ENCODE results near the gene APBA3. TPM values are rescaled to one million over a fixed set of nuclear protein-coding genes. Genes with fewer than 3 reads are reported as not detected.
"Not testable (repeated sequence)": the region's sequence is repeated elsewhere in the genome, so short reads cannot be mapped to it uniquely, and the experiment has no call there.

The APBA3 gene
- total and polyA plus RNA-seq, 9 of the 15 experiments (the other 6 are each of a cell fraction or from before 2014, with no cell fraction given) = 0.10 to 29.5 (median 11.5) TPM

DNA sequence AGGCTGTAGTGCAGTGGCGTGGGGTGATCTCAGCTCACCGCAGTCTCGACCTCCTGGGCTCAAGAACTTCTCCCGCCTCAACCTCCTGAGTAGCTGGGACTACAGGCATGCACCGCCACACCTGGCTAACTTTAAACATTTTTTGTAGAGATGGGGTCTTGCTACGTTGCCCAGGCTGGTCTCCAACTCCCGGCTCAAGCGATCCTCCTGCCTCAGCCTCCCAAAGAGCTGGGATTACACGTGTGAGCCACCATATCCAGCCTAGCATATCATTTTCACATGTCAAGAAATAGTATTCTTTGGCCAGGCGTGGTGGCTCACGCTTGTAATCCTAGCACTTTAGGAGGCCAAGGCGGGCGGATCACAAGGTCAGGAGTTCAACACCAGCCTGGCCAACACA lies 3.2 kb downstream of the APBA3 start:
- FAIRE-seq; ATAC-seq; DNase-seq (ENCODE audit: extremely low read depth in 1 of 4, low spot score in 3 of 4); in situ Hi-C loops (cut with MboI); H3K4me2 ChIP-seq (ENCODE audit: insufficient read depth, low read length); H3K9me3 ChIP-seq (replicated peaks; ENCODE audit: control insufficient read depth, insufficient read depth, low read depth, low read length); H3K4me3 ChIP-seq; H3K27ac ChIP-seq (ENCODE audit: extremely low read depth, low read depth, low read length); H3K27me3 ChIP-seq (ENCODE audit: control insufficient read depth in 2 of 2, insufficient read depth in 2 of 2, low read length in 2 of 2); H4K20me1 ChIP-seq (replicated peaks; ENCODE audit: control insufficient read depth, insufficient read depth, low read length); CTCF ChIA-PET (ENCODE audit: low intra/inter-chr PET ratio); H3K9me1 ChIP-seq (ENCODE audit: control insufficient read depth, insufficient read depth, low read length); BruUV-seq (replicated peaks); H3K9ac ChIP-seq (ENCODE audit: insufficient read depth in 1 of 2, low read depth in 2 of 2, low read length in 2 of 2); intact Hi-C loops (cut with micrococcal nuclease); H2AFZ ChIP-seq (ENCODE audit: low read depth, low read length): not testable (repeated sequence)
- Histone ChIP-seq H3K79me2 (ENCODE audit: control insufficient read depth, insufficient read depth, low read length) (peaks cover 23% of the 10 kb centered on the region), H3K4me1 (replicated peaks in 1 of 2; ENCODE audit: control insufficient read depth in 2 of 2, insufficient read depth in 2 of 2, low read length in 2 of 2) (peaks cover 6 to 25% of the 10 kb centered on the region in 2 experiments; a peak in 4 of 5 replicates), H3K36me3 (ENCODE audit: control insufficient read depth, insufficient read depth, low read length) (peaks cover 23% of the 10 kb centered on the region; the same call in 1 of the 3 replicates)
- 93% methylated on average over 11 of the region's 13 CpGs for WGBS (ENCODE audit: insufficient coverage, low coverage, missing lambda C conversion rate)
- TF ChIP-seq ZNF121 (CRISPR knock-in tag; conservative IDR thresholded peaks at IDR 0.05) = peak; percentile 96
- TF ChIP-seq BCOR (IDR thresholded peaks at IDR 0.05) = peak; percentile 37; the same call in 1 of the 2 replicates
- POLR2A ChIA-PET = interaction anchor here (0.7 to 1.3 kb wide), 2 partner anchors 11 to 45 kb away, joined by 3 read pairs; no protein-coding TSS in a partner anchor

DNA sequence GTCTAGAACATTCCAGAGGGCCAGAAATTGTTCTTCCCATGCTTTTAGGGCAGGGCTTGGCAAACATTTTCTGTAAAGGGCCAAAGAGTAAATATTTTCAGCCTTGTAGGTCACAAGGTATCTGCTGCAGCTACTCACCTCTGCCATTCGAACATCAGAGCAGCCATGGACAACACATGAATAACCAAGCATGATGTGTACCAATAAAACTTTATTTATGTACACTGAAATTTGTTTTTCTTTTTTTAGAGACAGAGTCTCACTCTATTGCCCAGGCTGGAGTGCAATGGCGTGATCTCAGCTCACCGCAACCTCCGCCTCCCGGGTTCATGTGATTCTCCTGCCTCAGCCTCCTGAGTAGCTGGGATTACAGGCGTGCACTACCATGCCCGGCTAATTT lies 3.8 kb downstream of the APBA3 start:
- H4K20me1 ChIP-seq (replicated peaks; ENCODE audit: control insufficient read depth, insufficient read depth, low read length); H2AFZ ChIP-seq (ENCODE audit: low read depth, low read length); intact Hi-C loops (cut with micrococcal nuclease); FAIRE-seq; in situ Hi-C loops (cut with MboI); BruUV-seq (replicated peaks); H3K9ac ChIP-seq (ENCODE audit: insufficient read depth in 1 of 2, low read depth in 2 of 2, low read length in 2 of 2); ATAC-seq; H3K27me3 ChIP-seq (ENCODE audit: control insufficient read depth in 2 of 2, insufficient read depth in 2 of 2, low read length in 2 of 2); H3K27ac ChIP-seq (ENCODE audit: extremely low read depth, low read depth, low read length); DNase-seq (ENCODE audit: extremely low read depth in 1 of 4, low spot score in 3 of 4); H3K9me3 ChIP-seq (replicated peaks; ENCODE audit: control insufficient read depth, insufficient read depth, low read depth, low read length); H3K4me2 ChIP-seq (ENCODE audit: insufficient read depth, low read length); H3K9me1 ChIP-seq (ENCODE audit: control insufficient read depth, insufficient read depth, low read length); CTCF ChIA-PET (ENCODE audit: low intra/inter-chr PET ratio); H3K4me3 ChIP-seq; POLR2A ChIA-PET: not testable (repeated sequence)
- TF ChIP-seq, protein P1, sequence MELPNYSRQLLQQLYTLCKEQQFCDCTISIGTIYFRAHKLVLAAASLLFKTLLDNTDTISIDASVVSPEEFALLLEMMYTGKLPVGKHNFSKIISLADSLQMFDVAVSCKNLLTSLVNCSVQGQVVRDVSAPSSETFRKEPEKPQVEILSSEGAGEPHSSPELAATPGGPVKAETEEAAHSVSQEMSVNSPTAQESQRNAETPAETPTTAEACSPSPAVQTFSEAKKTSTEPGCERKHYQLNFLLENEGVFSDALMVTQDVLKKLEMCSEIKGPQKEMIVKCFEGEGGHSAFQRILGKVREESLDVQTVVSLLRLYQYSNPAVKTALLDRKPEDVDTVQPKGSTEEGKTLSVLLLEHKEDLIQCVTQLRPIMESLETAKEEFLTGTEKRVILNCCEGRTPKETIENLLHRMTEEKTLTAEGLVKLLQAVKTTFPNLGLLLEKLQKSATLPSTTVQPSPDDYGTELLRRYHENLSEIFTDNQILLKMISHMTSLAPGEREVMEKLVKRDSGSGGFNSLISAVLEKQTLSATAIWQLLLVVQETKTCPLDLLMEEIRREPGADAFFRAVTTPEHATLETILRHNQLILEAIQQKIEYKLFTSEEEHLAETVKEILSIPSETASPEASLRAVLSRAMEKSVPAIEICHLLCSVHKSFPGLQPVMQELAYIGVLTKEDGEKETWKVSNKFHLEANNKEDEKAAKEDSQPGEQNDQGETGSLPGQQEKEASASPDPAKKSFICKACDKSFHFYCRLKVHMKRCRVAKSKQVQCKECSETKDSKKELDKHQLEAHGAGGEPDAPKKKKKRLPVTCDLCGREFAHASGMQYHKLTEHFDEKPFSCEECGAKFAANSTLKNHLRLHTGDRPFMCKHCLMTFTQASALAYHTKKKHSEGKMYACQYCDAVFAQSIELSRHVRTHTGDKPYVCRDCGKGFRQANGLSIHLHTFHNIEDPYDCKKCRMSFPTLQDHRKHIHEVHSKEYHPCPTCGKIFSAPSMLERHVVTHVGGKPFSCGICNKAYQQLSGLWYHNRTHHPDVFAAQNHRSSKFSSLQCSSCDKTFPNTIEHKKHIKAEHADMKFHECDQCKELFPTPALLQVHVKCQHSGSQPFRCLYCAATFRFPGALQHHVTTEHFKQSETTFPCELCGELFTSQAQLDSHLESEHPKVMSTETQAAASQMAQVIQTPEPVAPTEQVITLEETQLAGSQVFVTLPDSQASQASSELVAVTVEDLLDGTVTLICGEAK (IDR thresholded peaks at IDR 0.05) = peak; percentile 91
- TF ChIP-seq, protein P1 (CRISPR knock-in tag; IDR thresholded peaks at IDR 0.05) = peak; percentile 78
- peaks cover 19% of the 10 kb centered on the region for H3K79me2 ChIP-seq (ENCODE audit: control insufficient read depth, insufficient read depth, low read length)
- H3K36me3 ChIP-seq (ENCODE audit: control insufficient read depth, insufficient read depth, low read length) = peaks cover 23% of the 10 kb centered on the region; the same call in 1 of the 3 replicates
- H3K4me1 ChIP-seq (replicated peaks in 1 of 2; ENCODE audit: control insufficient read depth in 2 of 2, insufficient read depth in 2 of 2, low read length in 2 of 2) = peaks cover 5 to 30% of the 10 kb centered on the region in 2 experiments; a peak in 4 of 5 replicates
- 95% methylated on average over 7 of the region's 7 CpGs for WGBS (ENCODE audit: insufficient coverage, low coverage, missing lambda C conversion rate)
